Fibroblast of lung (primary cell): ENCODE data around the gene PUM2. TPM values are rescaled to one million over a fixed set of nuclear protein-coding genes. Genes with fewer than 3 reads are reported as not detected.

Source experiments
- DNase-seq, 2 donors: peaks; one replicate each; pipeline versions ENCODE4 v3.0.0 to v3.0.0-alpha.2; 2010; ENCODE audit warnings: low read depth in 2 of 2
- H2AFZ ChIP-seq: 2 replicates; pipeline ENCODE4 v1.5.1; 2012; ENCODE audit warnings: low read length, control low read depth, inconsistent platforms
- H3K27ac ChIP-seq: 2 replicates; pipeline ENCODE4 v1.5.1; 2011; ENCODE audit warnings: low read length, control low read depth; ENCODE audit not compliant: insufficient read depth
- H3K27me3 ChIP-seq: 2 replicates; pipeline ENCODE4 v1.5.1; 2011; ENCODE audit warnings: mild to moderate bottlenecking, low read length; ENCODE audit not compliant: control insufficient read depth, insufficient read depth
- H3K36me3 ChIP-seq: 2 replicates; pipeline ENCODE4 v1.5.1; 2011; ENCODE audit warnings: low read length; ENCODE audit not compliant: control insufficient read depth, insufficient read depth
- H3K4me1 ChIP-seq: 2 replicates; pipeline ENCODE4 v1.5.1; 2011; ENCODE audit warnings: low read length; ENCODE audit not compliant: control insufficient read depth, insufficient read depth; ENCODE audit errors: extremely low read depth
- H3K4me2 ChIP-seq: 2 replicates; pipeline ENCODE4 v1.5.1; 2011; ENCODE audit warnings: low read length, control low read depth; ENCODE audit not compliant: insufficient read depth; ENCODE audit errors: extremely low read depth
- H3K4me3 ChIP-seq, 4 experiments: fragments of 200-600 bp in 1 of 4; sonication (generic) in 1 of 4; replicated peaks in 1 of 4; 2 replicates each; pipeline ENCODE4 v1.5.1; 2011 to 2016; ENCODE audit warnings: low read length in 4 of 4, low read depth in 3 of 4, mild to moderate bottlenecking in 3 of 4, control low read depth in 2 of 4, inconsistent platforms in 1 of 4, mixed read lengths in 1 of 4; ENCODE audit not compliant: insufficient read depth in 1 of 4; ENCODE audit errors: control extremely low read depth in 1 of 4
- H3K79me2 ChIP-seq: 2 replicates; pipeline ENCODE4 v1.5.1; 2012; ENCODE audit warnings: mild to moderate bottlenecking, low read length, inconsistent platforms; ENCODE audit not compliant: control insufficient read depth, insufficient read depth
- H3K9ac ChIP-seq: 2 replicates; pipeline ENCODE4 v1.5.1; 2011; ENCODE audit warnings: mild to moderate bottlenecking, low read length, control low read depth; ENCODE audit not compliant: insufficient read depth
- H3K9me3 ChIP-seq: 2 replicates; pipeline ENCODE4 v1.5.1; 2012; ENCODE audit warnings: low read depth, low read length; ENCODE audit not compliant: control insufficient read depth, insufficient read depth
- H4K20me1 ChIP-seq: 2 replicates; pipeline ENCODE4 v1.5.1; 2011; ENCODE audit warnings: low read length; ENCODE audit not compliant: control insufficient read depth, insufficient read depth; ENCODE audit errors: extremely low read depth
- EZH2 ChIP-seq: IDR thresholded peaks from 2 replicates; pipeline ENCODE4 v1.5.1; 2012; ENCODE audit warnings: low read length, control low read depth, mild to moderate bottlenecking; ENCODE audit errors: missing control alignments
- polyA plus RNA-seq, 2 donors: library from polyadenylated mRNA; depleted of rRNA in 1 of 2; stranded (reverse) in 1 of 2; unstranded in 1 of 2; fragments of >200 nt; gene quantifications; 2 replicates each; pipeline ENCODE4 v1.2.1, GENCODE V29; 2011 to 2012; ENCODE audit warnings: missing spikeins in 1 of 2
- total RNA-seq: library from RNA; depleted of rRNA; stranded (reverse); fragments of >200 nt; gene quantifications from 2 replicates; pipeline ENCODE4 v1.2.1, GENCODE V29; 2014
- TF ChIP-seq, protein P1 (sequence below), 2 donors: IDR thresholded peaks in 1 of 2; conservative IDR thresholded peaks in 1 of 2; 1 replicate in 1 of 2; 2 replicates in 1 of 2; pipeline ENCODE4 v1.5.1; 2011 to 2012; ENCODE audit warnings: low read length in 2 of 2, control low read depth in 1 of 2, inconsistent platforms in 1 of 2, low read depth in 1 of 2, mild to moderate bottlenecking in 1 of 2

PUM2 gene
- total and polyA plus RNA-seq, 2 donors (not counting 1 experiment from before 2014, with no cell fraction given): 48.2 to 54.2 TPM

DNA sequence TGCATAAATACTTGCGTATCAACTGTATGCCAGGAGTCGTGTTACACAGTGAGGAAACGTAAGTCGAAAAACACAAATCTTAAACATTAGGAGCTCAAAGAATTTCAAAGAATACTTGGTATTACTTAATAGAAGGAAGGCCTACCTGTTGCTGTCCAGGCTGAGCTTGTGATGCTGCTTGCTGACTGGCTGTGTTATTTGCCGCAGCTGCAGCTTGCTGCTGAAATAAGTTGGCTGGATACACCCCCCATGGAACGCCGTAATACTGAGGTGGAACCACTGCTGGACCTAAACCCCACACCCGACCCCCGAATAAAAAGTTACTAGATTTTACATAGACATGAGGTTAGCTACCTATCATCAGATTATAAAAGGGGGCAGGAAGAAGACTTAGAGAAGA lies 56.4 kb downstream of the PUM2 start:
- H3K4me1 ChIP-seq: peaks cover under 1% of the 10 kb centered on the region
- H3K36me3 ChIP-seq: peaks cover 4% of the 10 kb centered on the region
- H3K27me3 ChIP-seq: no peaks in the 10 kb centered on the region
- TF ChIP-seq, protein P1, sequence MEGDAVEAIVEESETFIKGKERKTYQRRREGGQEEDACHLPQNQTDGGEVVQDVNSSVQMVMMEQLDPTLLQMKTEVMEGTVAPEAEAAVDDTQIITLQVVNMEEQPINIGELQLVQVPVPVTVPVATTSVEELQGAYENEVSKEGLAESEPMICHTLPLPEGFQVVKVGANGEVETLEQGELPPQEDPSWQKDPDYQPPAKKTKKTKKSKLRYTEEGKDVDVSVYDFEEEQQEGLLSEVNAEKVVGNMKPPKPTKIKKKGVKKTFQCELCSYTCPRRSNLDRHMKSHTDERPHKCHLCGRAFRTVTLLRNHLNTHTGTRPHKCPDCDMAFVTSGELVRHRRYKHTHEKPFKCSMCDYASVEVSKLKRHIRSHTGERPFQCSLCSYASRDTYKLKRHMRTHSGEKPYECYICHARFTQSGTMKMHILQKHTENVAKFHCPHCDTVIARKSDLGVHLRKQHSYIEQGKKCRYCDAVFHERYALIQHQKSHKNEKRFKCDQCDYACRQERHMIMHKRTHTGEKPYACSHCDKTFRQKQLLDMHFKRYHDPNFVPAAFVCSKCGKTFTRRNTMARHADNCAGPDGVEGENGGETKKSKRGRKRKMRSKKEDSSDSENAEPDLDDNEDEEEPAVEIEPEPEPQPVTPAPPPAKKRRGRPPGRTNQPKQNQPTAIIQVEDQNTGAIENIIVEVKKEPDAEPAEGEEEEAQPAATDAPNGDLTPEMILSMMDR (conservative IDR thresholded peaks at IDR 0.05 in 1 of 2, IDR thresholded peaks at IDR 0.05 in 1 of 2; ENCODE audit: low read depth in 1 of 2, low read length in 2 of 2): no peak
- TF ChIP-seq EZH2: no peak
- no peak overlapping the region for H3K4me2 ChIP-seq
- no peaks in the 10 kb centered on the region for H4K20me1 ChIP-seq
- no peaks in the 10 kb centered on the region for H3K9me3 ChIP-seq
- H3K79me2 ChIP-seq: peaks cover 9% of the 10 kb centered on the region
- H3K4me3 ChIP-seq: no peak overlapping the region
- no peak for DNase-seq
- H3K9ac ChIP-seq: no peak overlapping the region
- H2AFZ ChIP-seq: no peak overlapping the region
- no peak overlapping the region for H3K27ac ChIP-seq

GRCh38 chr2:20292984-20293383 lies 57.7 kb downstream of the PUM2 start:
- no peak for DNase-seq
- TF ChIP-seq, protein P1 (conservative IDR thresholded peaks at IDR 0.05 in 1 of 2, IDR thresholded peaks at IDR 0.05 in 1 of 2; ENCODE audit: low read depth in 1 of 2, low read length in 2 of 2): no peak
- TF ChIP-seq EZH2: no peak
- Histone ChIP-seq H2AFZ (no peak overlapping the region), H3K79me2 (peaks cover 5% of the 10 kb centered on the region), H3K36me3 (peaks cover 2% of the 10 kb centered on the region), H3K9me3 (no peaks in the 10 kb centered on the region), H4K20me1 (no peaks in the 10 kb centered on the region), H3K9ac (no peak overlapping the region), H3K27me3 (no peaks in the 10 kb centered on the region), H3K4me2 (no peak overlapping the region), H3K27ac (no peak overlapping the region), H3K4me3 (no peak overlapping the region), H3K4me1 (peaks cover 6% of the 10 kb centered on the region)

DNA sequence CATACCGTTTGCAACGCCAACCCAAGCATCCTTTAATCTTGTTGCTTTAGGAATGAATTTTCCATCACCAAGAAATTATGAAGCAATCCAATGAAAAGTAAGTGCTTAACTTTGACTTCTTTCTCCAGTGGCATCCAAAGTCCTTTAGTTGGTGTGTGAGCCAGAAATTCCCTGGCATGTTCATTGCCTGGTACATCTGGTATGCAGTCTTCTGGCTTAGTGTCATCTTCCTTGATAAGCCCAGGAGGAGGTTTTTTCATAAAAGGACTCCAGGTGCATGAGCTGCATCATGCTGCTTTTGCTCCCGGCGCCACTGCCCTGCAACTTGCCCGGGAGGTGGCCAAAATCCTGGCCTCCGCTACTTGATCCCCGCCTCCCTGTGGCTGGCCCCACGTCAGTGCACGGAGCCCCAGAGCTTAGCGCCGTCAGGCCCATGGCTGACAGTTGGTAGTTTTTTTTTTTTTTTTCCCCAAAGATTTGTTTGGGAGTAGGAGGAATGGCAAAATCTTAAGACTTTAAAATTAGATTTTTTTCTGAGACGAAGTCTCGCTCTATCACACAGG lies 58.7 kb downstream of the PUM2 start:
- Histone ChIP-seq H3K9ac (no peak overlapping the region), H3K79me2 (peaks cover 7% of the 10 kb centered on the region), H3K36me3 (peaks cover 2% of the 10 kb centered on the region), H3K27me3 (no peaks in the 10 kb centered on the region), H4K20me1 (no peaks in the 10 kb centered on the region), H3K4me3 (no peak overlapping the region), H3K27ac (peak overlapping the region; percentile 3), H3K4me1 (peaks cover 6% of the 10 kb centered on the region), H3K4me2 (no peak overlapping the region), H3K9me3 (no peaks in the 10 kb centered on the region), H2AFZ (no peak overlapping the region)
- TF ChIP-seq, protein P1 (conservative IDR thresholded peaks at IDR 0.05 in 1 of 2, IDR thresholded peaks at IDR 0.05 in 1 of 2; ENCODE audit: low read depth in 1 of 2, low read length in 2 of 2): no peak
- TF ChIP-seq EZH2: no peak
- DNase-seq: no peak
